ENCODE data around the gene TMEM116. TPM values are rescaled to one million over a fixed set of nuclear protein-coding genes. Genes with fewer than 3 reads are reported as not detected.
"Not testable (repeated sequence)": the region's sequence is repeated elsewhere in the genome, so short reads cannot be mapped to it uniquely, and the experiment has no call there.

Gene TMEM116
- total RNA-seq, 1 experiment from 2014 or later, result 22.1 TPM

GRCh38 chr12:112009596-112009995 lies 3.4 kb downstream of the TMEM116 start:
- not testable (repeated sequence) for DNase-seq (ENCODE audit: low spot score)

GRCh38 chr12:112008918-112009317 lies 4.0 kb downstream of the TMEM116 start:
- no peak for DNase-seq (ENCODE audit: low spot score)

GRCh38 chr12:112007945-112008344 lies 5.0 kb downstream of the TMEM116 start:
- DNase-seq (ENCODE audit: low spot score), result no peak

- DNase-seq (ENCODE audit: low spot score), result no peak
Observed at GRCh38 chr12:112005419-112006395, 7.3 kb downstream of the TMEM116 start.

GRCh38 chr12:112004041-112004440 lies 8.9 kb downstream of the TMEM116 start:
- no peak for DNase-seq (ENCODE audit: low spot score)

- DNase-seq (ENCODE audit: low spot score), result no peak
Observed at GRCh38 chr12:112001576-112001975, 11.4 kb downstream of the TMEM116 start.

GRCh38 chr12:112000820-112001219 lies 12.1 kb downstream of the TMEM116 start:
- DNase-seq (ENCODE audit: low spot score), result no peak

- not testable (repeated sequence) for DNase-seq (ENCODE audit: low spot score)
Observed at GRCh38 chr12:111999129-111999528, 13.8 kb downstream of the TMEM116 start.

GRCh38 chr12:111998015-111998414 lies 14.9 kb downstream of the TMEM116 start:
- no peak for DNase-seq (ENCODE audit: low spot score)

GRCh38 chr12:111997300-111997699 lies 15.7 kb downstream of the TMEM116 start:
- no peak for DNase-seq (ENCODE audit: low spot score)

GRCh38 chr12:111995782-111996480 lies 17.0 kb downstream of the TMEM116 start:
- DNase-seq (ENCODE audit: low spot score), result no peak

GRCh38 chr12:111994211-111995111 lies 18.5 kb downstream of the TMEM116 start:
- DNase-seq (ENCODE audit: low spot score), result not testable (repeated sequence)

GRCh38 chr12:111993292-111994150 lies 19.4 kb downstream of the TMEM116 start:
- DNase-seq (ENCODE audit: low spot score), result no peak

- DNase-seq (ENCODE audit: low spot score), result no peak
Observed at GRCh38 chr12:111992464-111992863, 20.5 kb downstream of the TMEM116 start.

- DNase-seq (ENCODE audit: low spot score), result no peak
Observed at GRCh38 chr12:111991946-111992345, 21.0 kb downstream of the TMEM116 start.

- no peak for DNase-seq (ENCODE audit: low spot score)
Observed at GRCh38 chr12:111991535-111991934, 21.4 kb downstream of the TMEM116 start.

GRCh38 chr12:111984820-111985219 lies 28.1 kb downstream of the TMEM116 start:
- no peak for DNase-seq (ENCODE audit: low spot score)

GRCh38 chr12:111981987-111982386 lies 31.0 kb downstream of the TMEM116 start:
- DNase-seq (ENCODE audit: low spot score), result peak; percentile 14

GRCh38 chr12:111980598-111980997 lies 32.4 kb downstream of the TMEM116 start:
- no peak for DNase-seq (ENCODE audit: low spot score)

- DNase-seq (ENCODE audit: low spot score), result no peak
Observed at GRCh38 chr12:111978545-111978944, 34.4 kb downstream of the TMEM116 start.

- no peak for DNase-seq (ENCODE audit: low spot score)
Observed at GRCh38 chr12:111976860-111977259, 36.1 kb downstream of the TMEM116 start.
